ENCODE results near the gene CCDC70.
A peak's percentile ranks its signal among the peaks of the same experiment; 100 is the strongest.

The CCDC70 gene

GRCh38 chr13:51818276-51818675, 43.5 kb upstream of the CCDC70 start:
- H3K4me3 ChIP-seq (ENCODE audit: low read depth, low read length): no peak overlapping the region
- TF ChIP-seq, protein P1, sequence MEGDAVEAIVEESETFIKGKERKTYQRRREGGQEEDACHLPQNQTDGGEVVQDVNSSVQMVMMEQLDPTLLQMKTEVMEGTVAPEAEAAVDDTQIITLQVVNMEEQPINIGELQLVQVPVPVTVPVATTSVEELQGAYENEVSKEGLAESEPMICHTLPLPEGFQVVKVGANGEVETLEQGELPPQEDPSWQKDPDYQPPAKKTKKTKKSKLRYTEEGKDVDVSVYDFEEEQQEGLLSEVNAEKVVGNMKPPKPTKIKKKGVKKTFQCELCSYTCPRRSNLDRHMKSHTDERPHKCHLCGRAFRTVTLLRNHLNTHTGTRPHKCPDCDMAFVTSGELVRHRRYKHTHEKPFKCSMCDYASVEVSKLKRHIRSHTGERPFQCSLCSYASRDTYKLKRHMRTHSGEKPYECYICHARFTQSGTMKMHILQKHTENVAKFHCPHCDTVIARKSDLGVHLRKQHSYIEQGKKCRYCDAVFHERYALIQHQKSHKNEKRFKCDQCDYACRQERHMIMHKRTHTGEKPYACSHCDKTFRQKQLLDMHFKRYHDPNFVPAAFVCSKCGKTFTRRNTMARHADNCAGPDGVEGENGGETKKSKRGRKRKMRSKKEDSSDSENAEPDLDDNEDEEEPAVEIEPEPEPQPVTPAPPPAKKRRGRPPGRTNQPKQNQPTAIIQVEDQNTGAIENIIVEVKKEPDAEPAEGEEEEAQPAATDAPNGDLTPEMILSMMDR (IDR thresholded peaks at IDR 0.05; ENCODE audit: low read depth, low read length, missing control alignments): peak; percentile 12
- no peak for DNase-seq (ENCODE audit: low read depth)

GRCh38 chr13:51818781-51819511, 42.8 kb upstream of the CCDC70 start:
- TF ChIP-seq, protein P1 (IDR thresholded peaks at IDR 0.05; ENCODE audit: low read depth, low read length, missing control alignments): no peak
- no peak for DNase-seq (ENCODE audit: low read depth)
- no peak overlapping the region for H3K4me3 ChIP-seq (ENCODE audit: low read depth, low read length)

- TF ChIP-seq, protein P1 (IDR thresholded peaks at IDR 0.05; ENCODE audit: low read depth, low read length, missing control alignments): no peak
Observed at GRCh38 chr13:51819544-51819943, 42.2 kb upstream of the CCDC70 start.

DNA sequence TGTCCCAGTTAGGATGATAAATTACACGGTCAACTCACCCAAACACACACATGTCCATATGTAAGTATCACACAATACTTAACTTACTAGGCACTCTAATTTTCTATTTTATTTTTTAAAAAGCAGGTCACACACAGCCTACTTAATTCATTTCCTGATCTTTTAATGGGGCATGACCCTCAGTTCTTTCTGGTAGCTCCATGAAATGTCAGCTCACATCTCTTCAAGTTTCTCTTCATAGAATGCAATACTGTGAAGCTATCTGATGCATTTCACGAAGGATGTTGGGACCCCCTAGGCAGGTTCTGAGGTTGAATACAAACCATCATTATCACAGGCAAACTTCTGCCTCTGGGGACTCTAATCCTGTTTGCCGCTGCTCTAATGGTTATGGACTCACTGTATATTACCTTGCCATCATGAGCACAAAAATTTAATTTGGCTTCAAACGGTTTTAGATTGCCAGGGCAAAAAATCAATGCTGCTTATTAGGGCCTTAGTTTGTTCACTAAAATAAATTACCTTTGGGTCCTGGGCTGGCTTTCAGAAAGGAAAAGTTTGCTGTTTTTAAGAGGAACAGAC, 41.7 kb upstream of the CCDC70 start:
- TF ChIP-seq, protein P1 (IDR thresholded peaks at IDR 0.05; ENCODE audit: low read depth, low read length, missing control alignments): no peak
- no peak for DNase-seq (ENCODE audit: low read depth)
- H3K4me3 ChIP-seq (ENCODE audit: low read depth, low read length): no peak overlapping the region

More at GRCh38 chr13:51819544-51819943, 42.2 kb upstream of the CCDC70 start:
- H3K4me3 ChIP-seq (ENCODE audit: low read depth, low read length): no peak overlapping the region
- no peak for DNase-seq (ENCODE audit: low read depth)

DNA sequence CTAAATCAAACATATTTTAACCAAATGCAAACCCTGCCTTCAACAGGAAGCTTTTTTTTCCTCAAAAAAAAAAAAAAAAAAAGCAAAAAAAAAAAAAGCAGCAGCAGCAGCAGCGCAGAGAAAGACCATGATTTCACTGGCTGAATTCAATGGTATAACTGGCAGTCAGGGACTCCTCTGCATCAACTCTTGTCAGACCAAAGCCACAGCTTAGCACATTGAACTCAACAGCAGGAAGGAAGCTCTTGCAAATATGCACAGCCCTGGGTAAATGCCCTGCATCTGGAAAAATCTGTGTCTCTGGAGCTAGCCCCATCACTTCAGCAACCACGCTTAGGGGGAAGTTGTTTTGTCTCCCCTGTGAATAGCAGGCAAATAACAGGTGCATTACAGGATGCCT, 40.2 kb upstream of the CCDC70 start:
- TF ChIP-seq, protein P1 (IDR thresholded peaks at IDR 0.05; ENCODE audit: low read depth, low read length, missing control alignments): no peak
- DNase-seq (ENCODE audit: low read depth): no peak
- H3K4me3 ChIP-seq (ENCODE audit: low read depth, low read length): no peak overlapping the region

- no peak overlapping the region for H3K4me3 ChIP-seq (ENCODE audit: low read depth, low read length)
- TF ChIP-seq, protein P1 (IDR thresholded peaks at IDR 0.05; ENCODE audit: low read depth, low read length, missing control alignments): no peak
- no peak for DNase-seq (ENCODE audit: low read depth)
Observed at GRCh38 chr13:51822106-51822815, 39.5 kb upstream of the CCDC70 start.

All from GM12864 (cell line).